NCI-H748 (cell line): Measurements from ENCODE around the gene ANXA2R.
"Not testable (repeated sequence)": the region's sequence is repeated elsewhere in the genome, so short reads cannot be mapped to it uniquely, and the experiment has no call there.

Source experiments
- DNase-seq: peaks from one replicate; lab custom pipeline; 2025; ENCODE audit not compliant: unreplicated experiment; lab: John Stamatoyannopoulos, UW

ANXA2R gene

DNA sequence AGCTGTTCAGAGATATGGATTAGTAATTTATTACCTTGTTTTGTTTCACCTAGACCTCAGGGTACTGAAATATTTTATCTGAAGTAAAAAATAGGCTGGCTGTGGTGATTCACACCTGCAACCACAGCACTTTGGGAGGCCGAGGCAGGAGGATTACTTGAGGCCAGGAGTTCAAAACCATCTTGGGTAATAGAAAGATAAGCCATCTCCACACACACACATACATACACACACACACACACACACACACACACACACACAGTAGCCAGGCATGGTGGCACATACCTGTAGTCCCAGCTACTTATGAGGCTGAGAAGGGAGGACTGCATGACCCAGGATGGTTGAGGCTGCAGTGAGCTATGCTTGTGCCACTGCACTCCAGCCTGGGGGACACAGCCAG is 3.7 kb downstream of the ANXA2R start:
- no peak for DNase-seq

DNA sequence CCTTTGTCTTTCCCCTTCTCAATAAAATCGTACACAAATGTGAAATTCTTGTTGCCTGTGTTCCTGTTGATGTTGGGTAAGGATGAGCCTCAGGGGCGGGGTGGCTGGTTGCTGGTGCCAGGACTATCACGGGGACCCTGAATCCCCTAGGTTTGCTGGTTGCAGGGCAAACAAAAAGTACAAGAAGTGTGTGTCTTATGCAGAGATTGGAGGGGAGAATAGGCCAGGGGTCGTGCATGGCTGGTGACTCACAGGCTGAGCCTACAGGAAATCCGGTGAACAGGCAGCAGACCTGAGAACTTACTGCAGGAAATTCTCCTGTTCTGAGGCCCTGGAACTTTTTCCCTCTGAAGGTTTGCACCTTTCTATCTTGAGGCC is 5.5 kb downstream of the ANXA2R start:
- DNase-seq = no peak

DNA sequence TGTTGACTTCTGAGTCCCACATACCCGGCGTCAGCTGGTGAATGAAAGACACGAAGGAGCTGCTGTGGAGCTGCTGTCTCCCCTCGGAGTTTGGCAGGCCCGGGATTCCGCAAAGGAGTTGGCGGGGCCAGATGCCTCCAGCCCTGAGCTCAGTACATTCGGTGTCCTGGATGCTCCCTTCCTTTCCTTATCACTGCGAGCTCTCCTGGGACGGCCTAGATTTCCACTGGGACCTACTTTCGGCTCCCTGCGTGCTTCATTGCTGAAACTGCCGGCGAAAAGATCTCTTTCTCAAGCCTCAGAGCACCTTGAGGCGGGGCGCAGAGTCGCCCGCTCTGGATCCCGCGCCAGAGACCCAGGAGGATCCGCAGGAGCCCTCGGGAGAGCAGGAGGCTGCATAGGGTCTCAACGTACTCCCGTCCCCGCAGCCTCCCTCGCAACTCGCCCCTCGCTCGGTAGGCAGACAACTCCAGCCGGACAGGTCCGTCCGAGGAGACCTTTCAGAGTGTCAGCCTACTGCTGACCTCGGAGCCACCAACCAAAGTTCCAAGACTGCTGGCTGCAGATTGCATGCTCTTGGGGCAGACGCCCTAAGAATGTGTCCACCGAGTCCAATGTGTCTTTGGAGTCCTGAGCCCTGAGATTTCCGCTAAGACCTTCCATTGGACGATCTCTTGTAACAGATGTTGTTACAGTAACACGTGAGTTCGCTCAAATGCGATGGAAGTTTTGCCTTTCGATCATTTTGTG is 6.1 kb downstream of the ANXA2R start:
- DNase-seq = no peak

DNA sequence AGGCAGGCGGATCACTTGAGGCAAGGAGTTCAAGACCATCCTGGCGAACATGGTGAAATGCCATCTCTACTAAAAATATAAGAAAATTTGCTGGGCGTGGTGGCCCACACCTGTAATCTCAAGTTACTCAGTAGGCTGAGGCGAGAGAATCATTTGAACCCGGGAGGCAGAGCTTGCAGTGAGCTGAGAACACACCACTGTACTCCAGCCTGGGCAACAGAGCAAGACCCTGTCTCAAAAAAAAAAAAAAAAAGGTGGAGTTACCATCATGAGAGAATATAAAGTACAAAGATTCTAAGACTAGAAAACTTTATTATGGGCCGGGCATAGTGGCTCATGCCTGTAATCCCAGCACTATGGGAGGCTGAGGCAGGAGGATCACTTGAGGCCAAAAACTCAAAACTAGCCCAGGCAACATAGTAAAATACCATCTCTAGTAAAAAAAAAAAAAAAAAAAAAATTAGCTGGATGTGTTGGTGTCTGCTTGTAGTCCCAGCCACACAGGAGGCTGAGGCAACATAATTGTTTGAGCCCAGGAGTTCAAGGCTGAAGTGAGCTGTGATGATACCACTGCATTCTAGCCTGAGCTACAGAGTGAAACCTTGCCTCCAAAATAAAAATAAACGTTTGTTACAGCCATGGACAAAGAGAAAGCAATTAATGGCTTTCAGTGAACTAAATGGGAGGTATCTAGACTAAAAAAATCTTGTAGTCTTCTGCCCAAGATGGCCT is 12.9 kb downstream of the ANXA2R start:
- no peak for DNase-seq

DNA sequence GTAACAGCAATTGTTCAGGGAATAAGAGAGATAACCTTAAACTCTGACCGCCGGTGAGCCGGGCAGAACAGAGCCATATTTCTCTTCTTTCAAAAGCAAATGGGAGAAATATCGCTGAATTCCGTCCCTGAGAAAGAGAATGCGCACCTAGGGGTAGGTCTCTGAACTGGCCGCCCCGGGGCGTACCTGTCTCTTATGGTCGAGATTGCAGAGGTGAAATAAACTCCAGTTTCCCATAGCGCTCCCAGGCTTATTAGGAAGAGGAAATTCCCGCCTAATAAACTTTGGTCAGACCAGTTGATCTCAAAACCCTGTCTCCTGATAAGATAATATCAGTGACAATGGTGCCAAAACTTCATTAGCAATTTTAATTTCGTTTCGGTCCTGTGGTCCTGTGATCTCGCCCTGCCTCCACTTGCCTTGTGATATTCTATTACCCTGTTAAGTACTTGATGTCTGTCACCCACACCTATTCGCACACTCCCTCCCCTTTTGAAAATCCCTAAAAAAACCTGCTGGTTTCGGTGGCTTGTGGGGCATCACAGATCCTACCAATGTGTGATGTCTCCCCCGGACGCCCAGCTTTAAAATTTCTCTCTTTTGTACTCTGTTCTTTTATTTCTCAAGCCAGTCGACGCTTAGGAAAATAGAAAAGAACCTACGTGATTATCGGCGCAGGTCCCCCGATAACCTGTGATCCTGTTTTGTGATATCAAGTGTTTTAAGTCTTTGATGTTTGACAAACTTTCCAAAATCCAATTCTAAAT is 14.8 kb downstream of the ANXA2R start:
- DNase-seq = not testable (repeated sequence)

DNA sequence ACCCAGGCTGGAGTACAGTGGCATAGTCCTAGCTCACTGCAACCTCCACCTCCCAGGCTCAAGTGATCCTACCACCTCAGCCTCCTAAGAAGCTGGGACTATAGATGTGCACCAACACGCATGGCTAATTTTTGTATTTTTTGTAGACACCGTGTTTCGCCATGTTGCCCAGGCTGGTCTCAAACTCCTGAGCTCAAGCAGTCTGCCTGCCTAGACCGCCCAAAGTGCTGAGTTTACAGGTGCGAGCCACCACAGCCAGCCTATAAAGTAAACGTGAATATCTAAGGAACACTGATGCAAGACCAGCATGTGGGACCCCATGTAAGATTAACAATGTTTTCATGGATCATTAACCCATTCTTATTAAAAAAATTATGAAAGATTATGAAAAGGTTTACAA is 15.9 kb downstream of the ANXA2R start:
- no peak for DNase-seq

DNA sequence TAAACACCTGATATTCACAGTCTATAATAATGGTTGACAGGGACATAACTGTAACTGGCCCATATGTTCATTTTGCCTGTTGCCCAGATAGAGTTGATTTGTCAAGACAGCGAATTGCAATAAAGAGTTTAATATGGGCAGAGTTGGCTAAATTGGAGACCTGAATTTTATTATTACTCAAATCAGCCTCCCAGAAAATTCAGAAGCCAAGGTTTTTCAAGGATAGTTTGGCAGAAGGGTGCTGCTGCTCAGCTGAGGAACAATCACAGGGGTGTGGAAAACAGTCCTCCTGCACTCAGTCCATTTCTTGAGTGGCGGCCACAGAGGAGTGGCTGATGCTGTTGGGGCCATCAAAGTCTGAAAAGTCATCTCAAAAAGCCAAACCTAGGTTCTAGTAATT is 19.0 kb downstream of the ANXA2R start:
- no peak for DNase-seq

DNA sequence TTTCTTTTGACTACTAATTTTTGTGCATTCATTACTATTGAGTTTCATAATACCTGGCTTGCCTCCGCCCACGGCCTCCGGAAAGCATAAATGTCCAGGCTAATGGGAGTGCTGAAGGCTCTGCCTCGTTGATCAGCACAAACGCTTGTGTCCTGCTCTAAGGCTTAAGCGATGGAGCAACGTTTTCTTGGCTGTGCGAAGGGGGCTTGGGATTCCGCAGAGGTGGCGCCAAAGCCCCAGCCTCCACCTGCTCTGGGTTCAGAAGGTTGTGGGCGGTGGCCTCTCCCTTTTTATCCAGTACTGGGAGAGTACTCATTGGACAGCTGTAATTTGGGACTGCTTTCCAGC is 19.7 kb downstream of the ANXA2R start:
- DNase-seq = peak; percentile 97

DNA sequence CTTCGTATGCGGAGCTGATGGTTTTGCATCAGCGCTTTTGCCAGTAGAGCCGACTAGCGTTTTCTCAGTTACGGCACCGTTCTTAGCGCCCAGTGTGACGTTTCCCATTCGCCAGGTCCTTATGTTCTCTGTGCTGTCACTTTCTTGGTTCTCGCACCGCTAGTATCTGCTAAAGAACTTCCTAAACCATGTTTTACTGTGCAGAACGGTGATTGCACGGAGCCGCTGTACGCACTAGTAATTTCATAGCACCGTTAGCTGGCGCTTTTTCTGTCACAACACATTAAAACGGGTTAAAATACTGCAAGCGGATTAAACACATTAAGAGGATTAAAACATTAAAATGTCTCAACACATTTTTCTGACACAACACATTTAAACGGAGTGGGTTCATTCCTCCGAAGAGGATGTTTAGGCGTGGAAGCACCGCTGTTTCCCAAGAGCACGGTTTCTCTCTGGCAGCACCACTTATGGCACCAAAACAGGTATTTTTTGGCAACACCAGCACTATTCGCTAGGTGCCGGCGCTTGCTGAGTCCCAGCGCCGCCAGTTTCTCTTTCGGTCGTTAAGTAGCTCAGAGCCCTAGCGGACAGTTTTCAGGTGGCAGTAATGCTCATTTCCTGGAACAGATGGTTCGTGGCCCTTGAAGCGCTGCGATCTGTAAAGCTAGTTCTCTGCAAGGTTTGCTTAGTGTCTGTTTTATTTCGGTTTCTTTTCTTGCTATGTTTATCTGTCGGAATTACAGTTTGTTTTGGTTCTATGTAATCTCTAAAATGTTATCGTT is 20.3 kb downstream of the ANXA2R start:
- DNase-seq = peak; percentile 97

DNA sequence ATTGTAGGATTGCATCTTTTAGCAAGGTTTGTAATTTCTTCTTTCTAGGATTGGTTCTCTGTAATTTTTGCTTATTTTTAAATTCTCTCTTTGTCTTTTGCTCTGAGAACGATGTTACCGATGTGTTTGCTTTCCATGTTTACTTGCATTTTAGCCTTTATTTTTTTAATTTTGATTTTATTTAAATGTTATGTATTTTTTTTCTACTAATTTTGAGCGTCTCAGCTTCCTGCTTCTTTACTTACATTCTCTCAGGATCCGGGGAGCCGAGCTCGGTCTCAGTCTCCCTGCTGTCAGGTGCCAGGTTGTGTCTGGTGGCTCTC is 20.9 kb downstream of the ANXA2R start:
- DNase-seq = no peak

DNA sequence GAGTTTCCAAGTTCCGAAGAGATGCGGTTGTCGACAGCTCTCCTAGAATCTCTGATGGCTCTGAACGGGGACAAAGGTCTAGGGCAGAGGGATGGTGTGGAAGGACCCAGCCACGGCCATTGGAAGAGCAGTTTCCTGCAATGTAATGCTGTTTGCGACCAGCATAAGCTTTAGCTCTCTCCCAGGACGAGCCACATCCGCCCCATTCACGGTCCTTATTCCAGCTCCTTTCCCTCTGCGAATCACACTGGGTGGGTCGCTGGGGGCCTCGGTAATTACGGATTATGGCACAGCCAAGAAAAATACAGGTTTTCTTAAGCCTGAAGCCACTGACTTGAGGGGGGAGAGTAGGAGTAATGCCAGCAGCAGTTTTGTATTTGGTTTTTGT is 22.7 kb downstream of the ANXA2R start:
- peak; percentile 84 for DNase-seq

DNA sequence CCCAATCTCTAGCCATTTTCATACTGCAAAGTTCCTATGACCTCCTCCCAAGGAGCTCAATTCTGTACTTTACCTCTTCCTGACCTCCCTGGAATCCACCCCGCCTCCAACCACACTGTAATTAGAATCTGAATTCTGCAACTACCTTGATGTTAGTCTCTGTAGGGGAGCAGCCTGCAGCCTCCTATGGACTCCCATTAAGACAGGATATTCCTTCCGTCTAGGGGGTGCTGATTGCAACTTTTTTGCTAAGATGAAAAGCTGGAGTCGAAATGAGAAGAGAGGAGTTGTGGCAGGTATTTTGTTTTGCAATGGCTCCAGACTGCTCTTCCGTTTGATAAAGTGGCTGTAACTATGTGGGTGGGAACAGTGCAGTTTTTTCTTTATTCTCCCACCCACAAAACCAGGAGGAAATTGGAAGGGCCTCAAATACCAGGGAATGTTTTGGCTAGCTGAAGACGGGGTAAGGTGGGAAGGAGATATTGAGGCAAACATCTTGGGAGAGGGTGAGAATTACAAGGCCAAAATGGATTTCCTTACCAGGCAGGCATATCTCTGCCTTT is 23.8 kb downstream of the ANXA2R start:
- DNase-seq = no peak

DNA sequence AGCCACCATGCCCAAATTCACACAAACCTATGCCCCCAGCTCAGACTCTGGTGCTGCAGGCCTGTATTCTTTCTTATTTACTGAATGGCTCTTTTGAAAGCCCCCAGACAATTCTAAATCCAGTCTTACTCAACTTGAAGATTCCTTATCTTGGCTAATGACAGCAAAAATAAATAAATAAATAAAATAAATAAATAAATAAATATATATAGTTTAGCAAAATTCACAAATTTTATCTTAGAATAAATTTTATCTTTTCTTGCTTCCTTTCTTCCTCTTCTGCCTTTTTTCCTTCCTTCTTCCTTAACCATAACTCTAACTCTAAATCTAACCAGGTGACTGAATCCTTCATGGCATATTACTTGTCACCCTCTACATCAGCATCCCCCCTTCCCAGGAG is 25.6 kb downstream of the ANXA2R start:
- DNase-seq = no peak

DNA sequence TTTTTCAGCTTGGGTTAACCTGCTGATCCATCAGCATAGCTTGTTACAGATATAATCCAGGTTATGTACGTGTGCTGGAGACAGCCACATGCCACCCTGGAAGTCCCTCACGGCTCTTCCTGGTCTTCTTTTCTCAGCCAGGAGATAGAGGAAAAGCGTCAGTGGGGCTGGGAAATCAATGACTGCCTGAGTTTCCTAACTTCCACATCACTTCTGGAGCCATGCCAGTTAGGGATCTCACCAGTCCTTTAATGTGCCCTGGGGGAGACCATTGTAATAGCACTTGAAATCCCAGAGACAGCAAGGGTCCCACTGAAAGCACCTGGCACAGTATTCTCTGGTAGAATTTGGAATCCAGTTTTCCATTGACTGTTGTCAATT is 29.2 kb downstream of the ANXA2R start:
- peak; percentile 64 for DNase-seq

DNA sequence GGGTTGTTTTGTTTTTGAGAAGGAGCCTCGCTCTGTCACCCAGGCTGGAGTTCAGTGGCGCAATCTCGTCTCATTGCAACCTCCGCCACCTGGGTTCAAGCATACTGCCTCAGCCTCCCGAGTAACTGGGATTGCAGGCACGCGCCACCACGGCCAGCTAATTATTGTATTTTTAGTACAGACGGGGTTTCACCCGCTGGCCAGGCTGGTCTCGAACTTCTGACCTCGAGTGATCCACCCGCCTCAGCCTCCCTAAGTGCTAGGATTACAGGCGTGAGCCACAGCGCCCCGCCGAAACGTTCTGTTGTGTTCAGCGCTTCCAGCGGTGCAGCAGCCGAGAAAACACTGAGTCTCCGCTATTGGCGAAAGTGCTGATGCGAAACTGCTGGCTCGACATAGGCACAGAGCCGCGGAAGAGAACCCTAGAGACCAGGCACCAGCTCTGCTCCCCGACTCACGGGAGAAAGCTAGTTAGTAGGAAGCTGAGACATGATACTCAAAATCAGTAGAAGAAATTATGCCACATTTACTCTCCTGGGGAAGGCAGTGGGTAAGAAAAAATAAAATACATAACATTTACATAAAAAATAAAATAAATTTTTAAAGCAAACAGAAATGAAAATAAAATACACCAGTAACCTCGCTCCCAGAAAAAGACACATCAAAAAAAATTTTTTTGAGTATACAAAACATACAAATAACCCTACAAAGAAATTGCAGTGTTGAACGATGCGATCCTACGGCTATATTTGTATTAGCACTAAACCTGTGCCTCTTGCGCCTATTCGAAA is 31.6 kb downstream of the ANXA2R start:
- DNase-seq = peak; percentile 100

DNA sequence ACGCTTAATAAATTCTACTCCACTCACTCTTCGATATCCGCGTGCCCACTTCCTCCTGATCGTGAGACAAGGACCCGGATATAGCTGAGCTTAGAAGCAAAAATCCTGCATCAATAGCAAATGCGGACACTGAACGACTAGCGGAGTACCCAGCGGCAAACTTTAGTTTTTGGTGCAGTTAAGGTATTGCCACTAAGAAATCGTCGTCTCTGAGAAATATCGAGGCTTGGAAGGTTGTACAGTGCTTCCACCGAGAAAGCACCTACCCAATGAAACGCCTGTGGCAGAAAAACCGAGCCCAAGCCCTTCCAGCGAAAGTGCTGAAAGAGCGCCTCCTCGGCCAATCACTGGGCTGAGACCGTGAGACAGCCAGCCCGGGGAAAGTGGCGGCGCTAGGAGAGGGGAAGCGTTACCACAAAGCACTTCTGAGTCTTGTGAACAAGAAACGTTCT is 32.2 kb downstream of the ANXA2R start:
- DNase-seq = peak; percentile 98

DNA sequence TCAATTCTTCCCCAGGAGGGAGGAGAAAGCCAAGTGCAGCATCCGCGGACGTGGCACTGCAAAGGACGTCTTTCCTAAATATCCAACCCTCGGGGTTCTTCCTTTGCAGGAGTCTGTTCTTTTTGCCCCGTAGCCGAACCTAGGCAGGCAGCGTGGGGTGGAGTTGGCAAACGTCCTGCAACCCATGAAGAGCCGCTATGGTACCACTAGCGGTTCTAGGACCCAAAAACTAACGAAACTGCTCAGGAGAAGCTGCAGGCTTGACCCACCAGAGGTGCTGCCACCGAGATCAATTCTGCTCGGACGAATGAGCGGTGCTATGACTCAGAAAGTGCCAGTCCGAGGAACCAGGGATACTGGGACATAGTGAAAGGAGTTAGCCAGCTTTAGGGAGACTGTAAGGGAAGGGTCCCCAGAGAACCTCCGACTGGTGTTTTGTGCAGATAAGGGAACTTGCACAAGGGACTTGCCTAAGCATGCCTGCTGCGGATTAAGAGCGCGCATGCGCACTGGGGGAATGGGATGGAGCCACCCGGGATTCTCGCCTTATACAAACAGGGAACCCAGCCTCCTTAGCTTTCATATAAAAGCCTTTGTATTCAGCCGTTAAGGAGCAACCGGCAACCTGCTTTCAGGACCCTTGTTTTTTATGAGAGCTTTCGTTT is 32.7 kb downstream of the ANXA2R start:
- DNase-seq = peak; percentile 98

DNA sequence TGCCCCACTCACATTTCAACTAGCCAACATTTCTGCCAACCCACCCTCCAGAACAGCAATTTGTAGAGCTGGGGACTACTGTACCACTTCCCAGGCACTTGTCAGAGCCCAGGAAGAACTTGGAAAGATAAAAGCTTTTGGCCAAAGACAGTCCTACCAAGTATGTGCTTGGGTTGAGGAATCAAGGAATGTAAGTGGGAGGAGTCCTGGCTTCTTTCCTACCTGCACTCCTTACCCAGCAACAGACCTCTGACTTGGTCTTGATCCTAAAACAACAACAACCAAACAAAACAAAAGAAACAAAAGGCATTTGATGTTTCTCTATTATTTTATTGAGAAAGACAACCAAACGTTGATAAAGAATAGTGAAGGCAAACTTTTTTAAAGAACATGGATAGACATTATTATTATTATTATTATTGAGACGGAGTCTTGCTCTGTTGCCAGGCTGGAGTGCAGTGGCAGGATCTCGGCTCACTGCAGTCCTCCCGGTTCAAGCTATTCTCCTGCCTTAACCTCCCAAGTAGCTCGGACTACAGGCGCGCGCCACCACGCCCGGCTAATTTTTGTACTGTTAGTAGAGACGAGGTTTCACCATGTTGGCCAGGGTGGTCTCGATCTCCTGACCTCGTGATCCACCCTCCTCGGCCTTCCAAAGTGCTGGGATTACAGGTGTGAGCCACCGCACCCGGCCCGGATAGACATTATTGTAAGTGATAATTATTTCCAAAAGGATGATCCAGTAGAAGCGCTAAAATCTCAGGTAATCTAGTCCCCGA is 33.5 kb downstream of the ANXA2R start:
- DNase-seq = no peak

DNA sequence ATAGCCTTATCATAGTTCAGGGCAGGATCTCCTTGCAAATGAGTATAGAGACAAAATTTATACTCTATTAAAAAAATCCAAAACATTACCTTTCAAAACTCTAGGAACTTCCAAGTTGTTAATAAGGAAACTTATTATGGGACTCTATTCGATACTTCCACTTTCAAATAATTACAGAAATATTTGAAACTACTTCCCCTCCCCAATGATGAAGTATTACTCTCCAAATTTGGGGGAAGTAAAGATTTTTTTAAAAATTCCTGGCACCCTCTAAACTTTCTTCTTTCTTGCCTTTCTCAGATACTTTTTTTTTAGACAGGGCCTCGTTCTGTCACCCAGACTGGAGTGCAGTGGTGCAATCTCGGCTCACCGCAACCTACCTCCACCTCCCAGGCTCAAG is 35.1 kb downstream of the ANXA2R start:
- DNase-seq = no peak
